Liver (tissue), 9 donors: ENCODE measurements around the gene PRRT2. TPM values are rescaled to one million over a fixed set of nuclear protein-coding genes. Genes with fewer than 3 reads are reported as not detected.

Experiments used
- DNase-seq: peaks from one replicate; pipeline ENCODE4 v3.0.0-alpha.2; 2017; ENCODE audit warnings: low spot score
- H3K27ac ChIP-seq, 2 donors: one replicate each; pipeline ENCODE4 v1.7.0; 2013; ENCODE audit warnings: inconsistent platforms in 2 of 2, low read length in 2 of 2, control low read depth in 1 of 2, low read depth in 1 of 2, mild to moderate bottlenecking in 1 of 2
- H3K27me3 ChIP-seq, 4 donors: one replicate each; pipeline versions ENCODE4 v1.6.1 to v1.7.0; 2013; ENCODE audit warnings: low read length in 3 of 4, inconsistent platforms in 1 of 4, mild to moderate bottlenecking in 1 of 4, moderate library complexity in 1 of 4; ENCODE audit not compliant: control insufficient read depth in 4 of 4, insufficient read depth in 4 of 4
- H3K36me3 ChIP-seq, 4 donors: one replicate each; pipeline versions ENCODE4 v1.6.1 to v1.7.0; 2013; ENCODE audit warnings: low read length in 3 of 4, mild to moderate bottlenecking in 3 of 4, low read depth in 1 of 4, moderate library complexity in 1 of 4; ENCODE audit not compliant: control insufficient read depth in 4 of 4, insufficient read depth in 3 of 4
- H3K4me1 ChIP-seq, 4 donors: one replicate each; pipeline versions ENCODE4 v1.6.1 to v1.7.0; 2013; ENCODE audit warnings: low read length in 3 of 4, mild to moderate bottlenecking in 3 of 4, moderate library complexity in 1 of 4; ENCODE audit not compliant: control insufficient read depth in 4 of 4, insufficient read depth in 4 of 4
- H3K4me3 ChIP-seq, 3 donors: one replicate each; pipeline versions ENCODE4 v1.6.1 to v1.7.0; 2013; ENCODE audit warnings: low read length in 3 of 3, control low read depth in 1 of 3, low read depth in 1 of 3, mild to moderate bottlenecking in 1 of 3
- H3K9ac ChIP-seq, 2 donors: one replicate each; pipeline ENCODE4 v1.7.0; 2013; ENCODE audit warnings: low read length in 2 of 2, mild to moderate bottlenecking in 2 of 2, moderate library complexity in 2 of 2, control low read depth in 1 of 2, low read depth in 1 of 2
- H3K9me3 ChIP-seq, 4 donors: one replicate each; pipeline versions ENCODE4 v1.6.1 to v1.7.0; 2013; ENCODE audit warnings: low read length in 3 of 4; ENCODE audit not compliant: control insufficient read depth in 4 of 4
- CTCF ChIP-seq: fragments of 150-350 bp; IDR thresholded peaks from 2 replicates; pipeline ENCODE4 v1.5.1; 2017; ENCODE audit warnings: improper control_type of control experiment, low read depth, low read length; ENCODE audit not compliant: missing input control
- FOXA1 ChIP-seq: IDR thresholded peaks from 2 replicates; pipeline ENCODE4 v1.6.1; 2016; ENCODE audit warnings: antibody characterized with exemption
- FOXA2 ChIP-seq: IDR thresholded peaks from 2 replicates; pipeline ENCODE4 v1.6.1; 2016; ENCODE audit warnings: antibody characterized with exemption
- HNF4A ChIP-seq, 2 donors: conservative IDR thresholded peaks; 2 replicates each; pipeline ENCODE4 v1.6.1; 2016; ENCODE audit warnings: antibody characterized with exemption in 2 of 2, mild to moderate bottlenecking in 2 of 2
- JUND ChIP-seq, 2 donors: IDR thresholded peaks; 2 replicates each; pipeline ENCODE4 v1.6.1; 2016; ENCODE audit warnings: antibody characterized with exemption in 2 of 2
- MAX ChIP-seq: IDR thresholded peaks from 2 replicates; pipeline ENCODE4 v1.6.1; 2016; ENCODE audit warnings: antibody characterized with exemption
- NR2F2 ChIP-seq: IDR thresholded peaks from 2 replicates; pipeline ENCODE4 v1.6.1; 2016; ENCODE audit warnings: antibody characterized with exemption
- RAD21 ChIP-seq, 2 donors: IDR thresholded peaks; 2 replicates each; pipeline ENCODE4 v1.6.1; 2016; ENCODE audit warnings: antibody characterized with exemption in 2 of 2, mild to moderate bottlenecking in 2 of 2
- REST ChIP-seq: IDR thresholded peaks from 2 replicates; pipeline ENCODE4 v1.6.1; 2016; ENCODE audit warnings: antibody characterized with exemption, mild to moderate bottlenecking
- RXRA ChIP-seq, 2 donors: IDR thresholded peaks; 2 replicates each; pipeline ENCODE4 v1.6.1; 2017 to 2018; ENCODE audit warnings: antibody characterized with exemption in 2 of 2, mild to moderate bottlenecking in 1 of 2
- SP1 ChIP-seq: IDR thresholded peaks from 2 replicates; pipeline ENCODE4 v1.6.1; 2018; ENCODE audit warnings: antibody characterized with exemption, mild to moderate bottlenecking
- YY1 ChIP-seq: IDR thresholded peaks from 2 replicates; pipeline ENCODE4 v1.6.1; 2016; ENCODE audit warnings: antibody characterized with exemption, mild to moderate bottlenecking
- WGBS: extraction: QIAGEN DNeasy Blood & Tissue Kit; methylation state at CpG from one replicate; pipeline ENCODE4 v1.1.7; 2013; 5-methylcytosine and 5-hydroxymethylcytosine counted together
- polyA plus RNA-seq, 2 donors: library from polyadenylated mRNA; stranded (reverse) in 1 of 2; unstranded in 1 of 2; fragments of 200-250 nt in 1 of 2; fragments of >200 nt in 1 of 2; fragmentation: Nextera tagmentation in 1 of 2; extraction: Ambion mirVana in 1 of 2; gene quantifications; one replicate each; pipeline versions ENCODE4 v1.2.1 to v1.2.3, GENCODE V29; 2013 to 2015
- total RNA-seq, 2 donors: library from RNA; depleted of rRNA; stranded (reverse); fragments of >200 nt; gene quantifications; one replicate each; pipeline ENCODE4 v1.2.3, GENCODE V29; 2014
- donor health status: healthy.
- donor health status: healthy.
- donor health status: healthy.
- donor health status: healthy.
- donor health status: healthy.

PRRT2 gene
- total and polyA plus RNA-seq, 4 donors, result 0.09 to 0.59 (median 0.22) TPM

- no peak overlapping the region for H3K4me3 ChIP-seq
- H3K9me3 ChIP-seq, result no peaks in the 10 kb centered on the region
- TF ChIP-seq CTCF, result no peak
- no peak for TF ChIP-seq FOXA1
- no peak for TF ChIP-seq FOXA2
- no peak for TF ChIP-seq RXRA (IDR thresholded peaks at IDR 0.05)
- TF ChIP-seq NR2F2, result no peak
- no peak for TF ChIP-seq JUND (IDR thresholded peaks at IDR 0.05)
- TF ChIP-seq HNF4A (conservative IDR thresholded peaks at IDR 0.05), result no peak
- no peak for TF ChIP-seq YY1
- TF ChIP-seq RAD21 (IDR thresholded peaks at IDR 0.05), result no peak
- no peak for TF ChIP-seq SP1
- TF ChIP-seq MAX, result no peak
- H3K27ac ChIP-seq, result no peak overlapping the region
- no peak for DNase-seq
- peaks cover 17 to 55% (median 24%) of the 10 kb centered on the region in 4 donors for H3K36me3 ChIP-seq
- WGBS, result 96% methylated on average over 18 of the region's 18 CpGs
- no peak overlapping the region for H3K9ac ChIP-seq
- no peaks in the 10 kb centered on the region for H3K4me1 ChIP-seq
- H3K27me3 ChIP-seq, result no peaks in the 10 kb centered on the region
Observed at GRCh38 chr16:29845656-29846055, 33.7 kb downstream of the PRRT2 start.

GRCh38 chr16:29848420-29849297 lies 36.7 kb downstream of the PRRT2 start:
- 47% methylated on average over 15 of the region's 15 CpGs for WGBS
- H3K9ac ChIP-seq, result no peak overlapping the region

More at GRCh38 chr16:29848420-29849297, 36.7 kb downstream of the PRRT2 start:
- peak; percentile 79 for DNase-seq
- no peak overlapping the region for H3K27ac ChIP-seq
- peaks cover 8 to 35% (median 19%) of the 10 kb centered on the region in 4 donors for H3K36me3 ChIP-seq
- no peaks in the 10 kb centered on the region for H3K27me3 ChIP-seq
- H3K4me1 ChIP-seq, result no peaks in the 10 kb centered on the region
- H3K4me3 ChIP-seq, result no peak overlapping the region
- TF ChIP-seq REST (no peak), CTCF (peak; percentile 84), RAD21 (IDR thresholded peaks at IDR 0.05) (peak; percentile 79 to 89)
- H3K9me3 ChIP-seq, result no peaks in the 10 kb centered on the region
